HG03135 (cell line): ENCODE results near the gene SERPINA3.
"Not testable (repeated sequence)": the region's sequence is repeated elsewhere in the genome, so short reads cannot be mapped to it uniquely, and the experiment has no call there.

Source experiments
- ATAC-seq: cut with Tn5 transposase; IDR thresholded peaks from one replicate; pipeline ENCODE4 v1.9.1; 2021; ENCODE audit warnings: mild to moderate bottlenecking, moderate library complexity; ENCODE audit not compliant: unreplicated experiment

SERPINA3 gene

GRCh38 chr14:94584591-94585280, 27.5 kb upstream of the SERPINA3 start:
- no peak for ATAC-seq

GRCh38 chr14:94586635-94587034, 25.6 kb upstream of the SERPINA3 start:
- no peak for ATAC-seq

- no peak for ATAC-seq
Observed at GRCh38 chr14:94588311-94588710, 23.9 kb upstream of the SERPINA3 start.

DNA sequence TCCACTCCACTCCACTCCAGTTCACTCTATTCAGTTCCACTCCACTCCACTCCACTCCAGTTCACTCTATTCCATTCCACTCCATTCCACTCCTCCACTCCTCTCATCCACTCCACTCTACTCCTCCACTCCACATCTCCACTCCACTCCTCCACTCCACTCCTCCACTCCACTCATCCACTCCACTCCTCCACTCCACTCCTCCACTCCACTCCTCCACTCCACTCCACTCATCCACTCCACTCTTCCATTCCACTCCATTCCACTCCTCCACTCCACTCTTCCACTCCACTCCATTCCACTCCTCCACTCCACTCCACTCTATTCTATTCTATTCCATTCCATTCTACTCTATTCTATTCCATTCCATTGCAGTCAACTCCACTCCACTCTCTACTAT, 21.1 kb upstream of the SERPINA3 start:
- ATAC-seq, result no peak

DNA sequence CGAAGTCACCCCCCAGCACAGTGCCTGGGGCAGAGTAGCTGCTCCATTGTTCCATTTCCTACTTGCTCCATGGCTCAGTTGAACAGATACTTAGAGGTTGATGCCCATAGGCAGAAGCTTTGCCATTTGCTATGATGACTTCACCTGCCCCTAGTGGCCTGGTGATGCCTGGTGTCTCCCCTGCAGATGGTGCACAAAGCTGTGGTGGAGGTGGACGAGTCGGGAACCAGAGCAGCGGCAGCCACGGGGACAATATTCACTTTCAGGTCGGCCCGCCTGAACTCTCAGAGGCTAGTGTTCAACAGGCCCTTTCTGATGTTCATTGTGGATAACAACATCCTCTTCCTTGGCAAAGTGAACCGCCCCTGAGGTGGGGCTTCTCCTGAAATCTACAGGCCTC, 20.3 kb upstream of the SERPINA3 start:
- ATAC-seq, result no peak

GRCh38 chr14:94592457-94592856, 19.7 kb upstream of the SERPINA3 start:
- no peak for ATAC-seq

DNA sequence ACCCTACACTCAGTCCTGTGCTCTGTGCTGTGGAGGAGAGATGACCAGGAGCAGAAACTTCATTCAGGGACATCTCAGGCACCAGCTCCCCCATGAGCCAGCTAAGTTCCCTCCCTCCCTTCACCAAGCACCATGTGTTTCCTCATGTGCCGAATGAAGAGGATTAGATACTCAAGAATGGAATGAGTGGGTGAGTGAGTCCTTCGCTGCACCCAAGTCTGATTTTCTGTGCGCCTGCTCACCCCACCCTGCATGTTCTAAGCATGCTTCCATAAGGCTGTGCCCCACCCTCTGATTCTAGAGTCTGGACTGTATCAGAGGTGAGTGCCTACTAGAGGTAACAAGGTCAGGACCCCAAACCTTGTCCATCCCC, 18.8 kb upstream of the SERPINA3 start:
- ATAC-seq, result no peak

- ATAC-seq, result no peak
Observed at GRCh38 chr14:94593749-94594431, 18.3 kb upstream of the SERPINA3 start.

DNA sequence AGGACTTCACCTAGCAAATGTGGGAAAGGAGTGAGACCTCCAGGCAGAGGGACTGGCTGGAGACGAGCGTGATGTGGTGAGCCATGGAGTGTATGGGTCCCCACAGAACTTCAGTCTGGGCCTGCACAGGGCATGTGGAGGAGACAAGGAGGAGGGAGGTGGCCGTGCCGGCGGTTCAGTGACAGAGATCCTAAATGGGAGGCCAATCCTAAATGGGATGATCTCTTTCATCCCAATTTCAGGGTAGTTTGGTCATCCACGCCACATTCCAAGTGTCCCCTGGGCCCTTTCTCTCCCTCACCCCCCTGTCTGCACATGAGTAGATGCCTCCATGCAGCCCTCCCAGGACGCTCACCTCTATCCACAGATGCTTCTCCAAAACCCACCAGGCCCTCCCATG, 17.8 kb upstream of the SERPINA3 start:
- no peak for ATAC-seq

DNA sequence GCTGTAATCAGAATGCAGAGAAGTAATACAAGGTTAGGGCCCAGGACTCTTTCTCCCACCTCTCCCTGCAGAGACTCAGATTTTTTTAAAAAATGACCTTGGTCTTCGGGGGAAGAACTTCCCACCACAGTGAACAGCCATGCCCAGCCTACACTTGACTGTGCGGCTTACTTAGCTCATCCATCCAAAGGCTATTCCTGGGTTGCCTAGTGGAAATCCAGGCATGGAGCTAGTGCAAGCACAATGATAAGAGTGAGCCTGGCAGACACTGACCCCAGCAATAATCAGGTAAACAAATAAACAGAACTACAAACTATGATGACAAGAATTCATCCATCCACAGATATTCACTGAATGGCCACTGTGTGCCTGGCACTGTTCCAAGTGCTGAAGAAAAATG, 16.3 kb upstream of the SERPINA3 start:
- ATAC-seq, result no peak

DNA sequence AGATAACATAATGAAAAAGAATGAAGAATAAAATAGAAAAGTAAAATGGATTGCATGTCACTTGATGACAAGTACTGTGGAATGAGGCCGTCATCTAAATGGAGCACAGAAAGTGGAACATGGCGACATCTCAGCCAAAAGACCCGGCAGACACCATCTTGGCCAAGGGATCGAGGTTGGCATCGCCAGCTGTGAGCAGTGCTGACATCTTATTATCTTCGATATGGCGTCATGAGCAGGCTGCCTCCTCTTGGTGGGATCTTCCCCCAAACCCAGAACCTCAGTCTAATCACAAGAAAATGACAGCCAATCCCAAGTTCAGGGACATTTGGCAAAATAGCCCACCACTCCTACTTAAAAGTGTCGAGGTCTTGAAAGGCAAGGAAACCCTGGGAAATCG, 15.8 kb upstream of the SERPINA3 start:
- ATAC-seq, result no peak

DNA sequence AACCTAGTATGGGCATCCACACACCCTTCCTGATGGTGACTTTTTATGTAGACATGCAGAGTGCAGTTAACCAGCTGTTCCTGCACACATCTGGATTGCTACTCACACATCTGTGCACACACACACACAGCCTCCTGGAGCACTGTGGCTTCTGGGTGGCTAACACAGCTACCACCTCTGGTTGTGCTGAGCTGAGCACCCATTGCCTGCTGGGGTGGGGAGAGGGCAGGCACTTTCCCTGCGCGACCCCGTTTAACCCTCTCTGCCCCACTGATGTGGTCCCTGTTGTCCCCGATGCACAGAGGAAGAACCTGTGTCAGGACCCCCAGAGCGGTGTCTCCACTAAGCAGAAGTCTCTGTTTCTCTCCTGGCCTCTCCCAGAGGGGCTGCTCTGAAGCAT, 14.4 kb upstream of the SERPINA3 start:
- ATAC-seq, result no peak

DNA sequence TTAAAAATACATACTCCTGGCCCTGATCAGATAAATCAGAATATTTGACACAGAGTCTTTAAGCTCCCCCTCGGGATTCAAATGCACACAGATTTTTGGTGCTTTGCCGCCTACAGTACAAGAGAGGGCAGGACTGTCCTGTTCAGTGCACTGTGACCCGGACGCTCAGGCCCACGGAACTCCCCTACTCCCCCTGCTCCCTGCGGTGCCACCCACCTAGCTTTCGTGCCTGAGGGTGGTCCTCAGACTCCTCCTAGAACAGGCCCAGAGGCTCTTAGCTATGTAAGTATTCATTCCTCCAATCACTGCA, 13.7 kb upstream of the SERPINA3 start:
- no peak for ATAC-seq

DNA sequence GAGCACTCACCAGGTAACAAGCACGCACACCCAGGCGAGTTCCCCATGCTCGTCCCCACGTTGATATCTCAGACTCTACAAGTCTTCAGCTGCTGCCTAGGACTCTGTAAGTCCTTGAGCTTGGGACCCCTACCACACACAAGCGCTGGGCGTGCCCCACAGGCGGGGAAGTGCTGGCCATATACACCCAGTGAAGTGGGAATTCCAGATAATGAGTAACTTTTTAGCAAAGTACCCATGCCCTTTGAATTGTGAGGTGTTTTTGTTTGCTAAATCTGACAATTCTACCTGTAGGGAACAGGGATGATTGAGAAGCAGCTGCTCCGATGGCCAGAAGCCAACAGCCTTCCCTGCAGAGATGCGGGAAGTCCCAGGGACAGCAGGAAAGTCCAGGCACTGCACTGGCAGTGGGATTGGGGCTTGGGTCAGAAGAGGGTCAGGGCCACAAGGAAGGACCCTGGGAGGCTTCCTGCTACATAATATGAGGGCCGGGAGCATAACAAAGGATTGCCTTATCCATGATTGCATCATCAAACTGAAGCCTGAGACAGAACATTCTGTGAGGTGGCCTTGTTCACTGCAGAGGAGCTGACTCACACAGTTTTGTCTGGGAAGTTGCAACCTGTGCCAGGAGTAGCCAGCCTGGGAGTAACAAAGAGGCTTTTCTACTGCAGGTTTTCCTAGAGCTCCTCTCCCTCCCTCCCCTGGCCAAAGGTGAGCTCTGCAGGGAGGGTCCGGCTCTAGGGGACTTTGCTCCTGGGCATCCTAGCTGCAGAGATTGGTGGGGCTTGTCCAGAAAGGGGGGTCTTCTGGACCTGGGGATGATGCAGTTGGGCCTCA, 13.2 kb upstream of the SERPINA3 start:
- no peak for ATAC-seq

GRCh38 chr14:94599656-94600004, 12.6 kb upstream of the SERPINA3 start:
- ATAC-seq, result no peak

- ATAC-seq, result no peak
Observed at GRCh38 chr14:94600148-94600545, 12.0 kb upstream of the SERPINA3 start.

DNA sequence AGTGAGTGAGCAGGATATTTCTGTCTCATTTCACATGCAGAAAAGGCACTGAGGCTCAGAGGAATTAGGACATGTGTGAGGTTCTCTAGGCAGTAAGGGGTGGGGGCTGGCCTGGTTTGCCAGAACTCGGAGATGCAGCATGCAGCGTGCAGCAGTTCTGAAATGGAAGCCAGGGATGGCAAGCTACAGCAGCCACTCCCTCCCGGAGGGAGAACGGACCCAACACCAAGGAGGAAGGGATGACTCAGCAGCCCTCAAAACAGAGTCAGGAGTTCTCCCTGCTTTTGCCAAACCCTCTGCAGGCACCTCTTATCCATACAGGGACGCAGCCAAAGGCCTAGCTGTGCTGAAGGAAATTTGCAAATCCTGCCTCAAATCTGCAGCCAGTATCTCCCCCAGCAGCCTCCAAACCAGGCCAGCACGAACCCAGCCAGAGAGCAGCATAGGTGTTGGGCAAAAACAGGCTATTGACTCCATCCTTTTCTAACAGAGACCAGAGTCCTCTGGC, 10.3 kb upstream of the SERPINA3 start:
- ATAC-seq, result no peak

DNA sequence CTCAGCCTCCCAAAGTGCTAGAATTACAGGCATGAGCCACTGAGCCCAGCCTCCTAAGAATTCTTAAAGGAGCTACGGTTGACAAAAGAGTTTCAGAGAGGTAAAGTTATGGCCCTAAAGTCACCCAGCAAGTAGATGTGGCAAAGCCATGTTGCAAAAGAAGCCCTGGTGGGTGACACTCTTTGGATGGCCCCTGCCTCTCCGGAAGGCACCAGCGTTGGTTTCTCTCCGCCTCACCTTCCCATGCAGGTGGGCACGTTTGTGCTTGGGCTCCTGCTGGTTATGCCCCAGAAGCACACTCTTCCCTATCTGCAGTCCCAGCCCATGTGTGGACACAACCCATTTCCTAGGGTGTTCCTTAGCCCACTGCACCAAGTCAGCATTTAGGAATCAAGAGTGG, 9.5 kb upstream of the SERPINA3 start:
- ATAC-seq, result no peak

- no peak for ATAC-seq
Observed at GRCh38 chr14:94605361-94605760, 6.8 kb upstream of the SERPINA3 start.

DNA sequence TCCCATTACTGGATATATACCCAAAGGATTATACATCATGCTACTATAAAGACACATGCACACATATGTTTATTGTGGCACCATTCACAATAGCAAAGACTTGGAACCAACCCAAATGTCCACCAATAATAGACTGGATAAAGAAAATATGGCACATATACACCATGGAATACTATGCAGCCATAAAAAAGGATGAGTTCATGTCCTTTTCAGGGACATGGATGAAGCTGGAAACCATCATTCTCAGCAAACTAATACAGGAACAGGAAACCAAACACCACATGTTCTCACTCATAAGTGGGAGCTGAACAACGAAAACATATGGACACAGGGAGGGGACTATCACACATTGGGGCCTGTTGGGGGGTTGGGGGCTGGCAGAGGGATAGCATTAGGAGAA, 3.2 kb upstream of the SERPINA3 start:
- ATAC-seq, result not testable (repeated sequence)

DNA sequence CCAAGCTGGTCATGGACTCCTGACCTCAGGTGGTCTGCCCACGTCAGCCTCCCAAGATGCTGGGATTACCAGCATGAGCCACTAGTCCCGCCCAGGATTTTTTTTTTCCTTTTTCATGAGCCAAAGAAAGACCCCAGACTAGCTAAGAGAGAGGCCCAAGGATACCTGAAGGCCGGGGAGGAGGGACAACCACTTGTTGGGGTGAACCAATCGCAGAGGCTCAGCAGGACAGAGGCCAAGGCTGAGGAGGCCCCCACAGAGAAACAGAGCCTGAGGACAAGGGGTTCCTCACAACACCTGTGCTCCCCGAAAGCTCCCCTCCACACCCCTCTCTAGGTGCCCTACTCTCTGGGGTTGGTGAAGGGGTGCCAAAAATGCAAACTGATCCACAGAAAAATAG, 1.0 kb upstream of the SERPINA3 start:
- no peak for ATAC-seq
